SK-N-SH treated with all-trans-retinoic acid at 6 μM for 48 hours (cell line): ENCODE results near the gene CELSR2.

Source experiments
- ATAC-seq: fragments of 200-7000 bp; cut with Tn5 transposase; 3 replicates; pipeline ENCODE4 v1.9.1; 2020; ENCODE audit warnings: mild to moderate bottlenecking, moderate library complexity
- ARNTL ChIP-seq: fragments of 450-650 bp; formaldehyde crosslinking; IDR thresholded peaks from 2 replicates; pipeline ENCODE4 v1.5.0; 2020; ENCODE audit warnings: low read depth, mild to moderate bottlenecking, moderate library complexity, borderline replicate concordance
- CREB5 ChIP-seq: fragments of 250-450 bp; sonication (Bioruptor Pico); IDR thresholded peaks from 2 replicates; pipeline ENCODE4 v1.5.1; 2020; ENCODE audit warnings: low read depth, mild to moderate bottlenecking, moderate library complexity
- CSRNP3 ChIP-seq: fragments of 250-450 bp; sonication (Bioruptor Pico); IDR thresholded peaks from 2 replicates; pipeline ENCODE4 v1.5.1; 2021; ENCODE audit warnings: mild to moderate bottlenecking, moderate library complexity
- ESRRG ChIP-seq: fragments of 250-450 bp; sonication (Bioruptor Pico); IDR thresholded peaks from 2 replicates; pipeline ENCODE4 v1.6.1; 2021; ENCODE audit warnings: mild to moderate bottlenecking
- ISL1 ChIP-seq: fragments of 250-450 bp; sonication (Bioruptor Pico); IDR thresholded peaks from 2 replicates; pipeline ENCODE4 v2.1.2; 2022; ENCODE audit warnings: mild to moderate bottlenecking, moderate library complexity
- OSR1 ChIP-seq: fragments of 250-450 bp; sonication (Bioruptor Pico); IDR thresholded peaks from 2 replicates; pipeline ENCODE4 v1.8.0; 2022; ENCODE audit warnings: moderate library complexity, mild to moderate bottlenecking, inconsistent platforms
- PATZ1 ChIP-seq: fragments of 250-450 bp; sonication (Bioruptor Pico); IDR thresholded peaks from 2 replicates; pipeline ENCODE4 v1.8.0; 2020; ENCODE audit warnings: mild to moderate bottlenecking, moderate library complexity, borderline replicate concordance
- POU6F1 ChIP-seq: fragments of 250-450 bp; sonication (Bioruptor Pico); IDR thresholded peaks from 2 replicates; pipeline ENCODE4 v1.8.0; 2021; ENCODE audit warnings: low read depth, mild to moderate bottlenecking, moderate library complexity, borderline replicate concordance
- PPARA ChIP-seq: fragments of 250-450 bp; sonication (Bioruptor Pico); IDR thresholded peaks from 2 replicates; pipeline ENCODE4 v1.5.0; 2020; ENCODE audit warnings: mild to moderate bottlenecking, borderline replicate concordance
- RARB ChIP-seq: fragments of 250-450 bp; sonication (Bioruptor Pico); IDR thresholded peaks from 2 replicates; pipeline ENCODE4 v1.8.0; 2021; ENCODE audit warnings: mild to moderate bottlenecking, moderate library complexity
- TOX ChIP-seq: fragments of 250-450 bp; sonication (Bioruptor Pico); IDR thresholded peaks from 2 replicates; pipeline ENCODE4 v1.8.0; 2021; ENCODE audit warnings: mild to moderate bottlenecking, moderate library complexity, borderline replicate concordance
- TSHZ2 ChIP-seq: fragments of 250-450 bp; sonication (Bioruptor Pico); IDR thresholded peaks from 2 replicates; pipeline ENCODE4 v1.5.0; 2020; ENCODE audit warnings: mild to moderate bottlenecking, moderate library complexity
- ZC3H10 ChIP-seq: fragments of 250-450 bp; sonication (Bioruptor Pico); IDR thresholded peaks from 2 replicates; pipeline ENCODE4 v1.5.1; 2021; ENCODE audit warnings: mild to moderate bottlenecking, moderate library complexity
- ZFP3 ChIP-seq: fragments of 250-450 bp; sonication (Bioruptor Pico); IDR thresholded peaks from 2 replicates; pipeline ENCODE4 v1.5.0; 2020; ENCODE audit warnings: mild to moderate bottlenecking, moderate library complexity
- ZNF565 ChIP-seq: fragments of 450-650 bp; formaldehyde crosslinking; conservative IDR thresholded peaks from 2 replicates; pipeline ENCODE4 v1.5.0; 2020; ENCODE audit warnings: low read depth, mild to moderate bottlenecking, moderate library complexity
- ZNF70 ChIP-seq: fragments of 450-650 bp; formaldehyde crosslinking; IDR thresholded peaks from 2 replicates; pipeline ENCODE4 v1.5.0; 2020; ENCODE audit warnings: mild to moderate bottlenecking, moderate library complexity
- ZNF8 ChIP-seq: fragments of 450-650 bp; formaldehyde crosslinking; IDR thresholded peaks from 2 replicates; pipeline ENCODE4 v1.5.0; 2020; ENCODE audit warnings: mild to moderate bottlenecking, moderate library complexity

The CELSR2 gene

GRCh38 chr1:109246141-109246551 is 3.2 kb upstream of the CELSR2 start:
- TF ChIP-seq PATZ1 (CRISPR knock-in tag): no peak
- no peak for TF ChIP-seq ZC3H10 (CRISPR knock-in tag)
- TF ChIP-seq, all 23 proteins: peak for 0
- no peak for ATAC-seq

- no peak for TF ChIP-seq ZFP3 (CRISPR knock-in tag)
- no peak for TF ChIP-seq ARNTL (CRISPR knock-in tag)
- TF ChIP-seq TSHZ2: no peak
- no peak for TF ChIP-seq PATZ1 (CRISPR knock-in tag)
- no peak for TF ChIP-seq CSRNP3 (CRISPR knock-in tag)
- TF ChIP-seq ZC3H10 (CRISPR knock-in tag): no peak
- no peak for ATAC-seq
These were observed 1.7 kb upstream of the CELSR2 start for GRCh38 chr1:109247401-109248365.

- no peak for ATAC-seq
- TF ChIP-seq POU6F1 (CRISPR knock-in tag) (no peak), TSHZ2 (no peak), CREB5 (CRISPR knock-in tag) (no peak), ZNF8 (no peak), ZNF565 (no peak), CSRNP3 (CRISPR knock-in tag) (no peak), ZNF70 (CRISPR knock-in tag) (no peak), PATZ1 (CRISPR knock-in tag) (no peak), ESRRG (CRISPR knock-in tag) (no peak), RARB (CRISPR knock-in tag) (no peak), ISL1 (CRISPR knock-in tag) (no peak), PPARA (CRISPR knock-in tag) (no peak), ARNTL (CRISPR knock-in tag) (no peak), OSR1 (no peak), TOX (CRISPR knock-in tag) (no peak)
These were observed 919 bp upstream of the CELSR2 start for GRCh38 chr1:109248444-109248796.
